Thymus (tissue), 11 donors: Measurements from ENCODE around the gene PYROXD2. TPM values are rescaled to one million over a fixed set of nuclear protein-coding genes. Genes with fewer than 3 reads are reported as not detected.

Source experiments
- DNase-seq, 9 donors: peaks; one replicate each; pipeline ENCODE4 v3.0.0-alpha.2; 2013; ENCODE audit warnings: low spot score in 9 of 9, low read depth in 6 of 9, missing footprints in 1 of 9
- H3K27ac ChIP-seq, 2 donors: one replicate each; pipeline ENCODE4 v1.5.1; 2013; ENCODE audit warnings: control low read depth in 1 of 2, low read depth in 1 of 2, low read length in 1 of 2, mild to moderate bottlenecking in 1 of 2, moderate library complexity in 1 of 2
- H3K27me3 ChIP-seq, 2 donors: one replicate each; pipeline ENCODE4 v1.5.1; 2013; ENCODE audit warnings: low read length in 1 of 2; ENCODE audit not compliant: control insufficient read depth in 2 of 2, insufficient read depth in 1 of 2
- H3K36me3 ChIP-seq, 2 donors: one replicate each; pipeline ENCODE4 v1.5.1; 2013; ENCODE audit warnings: low read length in 1 of 2, mild to moderate bottlenecking in 1 of 2, moderate library complexity in 1 of 2; ENCODE audit not compliant: control insufficient read depth in 2 of 2, insufficient read depth in 2 of 2
- H3K4me1 ChIP-seq, 2 donors: one replicate each; pipeline ENCODE4 v1.5.1; 2013; ENCODE audit warnings: low read length in 2 of 2; ENCODE audit not compliant: control insufficient read depth in 2 of 2, insufficient read depth in 2 of 2
- H3K4me3 ChIP-seq, 2 donors: one replicate each; pipeline ENCODE4 v1.5.1; 2013; ENCODE audit warnings: low read length in 2 of 2, control low read depth in 1 of 2, mild to moderate bottlenecking in 1 of 2
- H3K9me3 ChIP-seq, 2 donors: one replicate each; pipeline ENCODE4 v1.5.1; 2013; ENCODE audit warnings: low read length in 1 of 2, mild to moderate bottlenecking in 1 of 2; ENCODE audit not compliant: control insufficient read depth in 2 of 2, insufficient read depth in 1 of 2
- WGBS: extraction: QIAGEN DNeasy Blood & Tissue Kit; methylation state at CpG from one replicate; pipeline ENCODE4 v1.1.7; 2013; 5-methylcytosine and 5-hydroxymethylcytosine counted together
- polyA plus RNA-seq: library from polyadenylated mRNA; stranded (reverse); fragments of 200-250 nt; gene quantifications from one replicate; pipeline ENCODE4 v1.2.3, GENCODE V29; 2013
- total RNA-seq: library from RNA; stranded (reverse); fragments of 120-200 nt; gene quantifications from one replicate; pipeline ENCODE4 v1.2.4, GENCODE V29; 2013
- donor health status: healthy.

PYROXD2 gene
- total and polyA plus RNA-seq, 2 donors: 2.0 to 17.8 TPM

GRCh38 chr10:98429320-98430072, 14.5 kb upstream of the PYROXD2 start:
- peaks cover 0 to 5% of the 10 kb centered on the region in 2 donors for H3K9me3 ChIP-seq
- peaks cover 69 to 75% of the 10 kb centered on the region in 2 donors for H3K36me3 ChIP-seq
- no peaks in the 10 kb centered on the region for H3K27me3 ChIP-seq
- no peaks in the 10 kb centered on the region for H3K4me1 ChIP-seq
- no peak overlapping the region for H3K27ac ChIP-seq
- 99% methylated on average over 22 of the region's 22 CpGs for WGBS
- no peak overlapping the region for H3K4me3 ChIP-seq
- DNase-seq: no peak

GRCh38 chr10:98427011-98427515, 12.1 kb upstream of the PYROXD2 start:
- Histone ChIP-seq H3K27me3 (no peaks in the 10 kb centered on the region), H3K4me1 (no peaks in the 10 kb centered on the region), H3K27ac (no peak overlapping the region), H3K9me3 (no peaks in the 10 kb centered on the region), H3K4me3 (no peak overlapping the region), H3K36me3 (peaks cover 53 to 70% of the 10 kb centered on the region in 2 donors)
- DNase-seq: no peak
- WGBS: 99% methylated on average over 7 of the region's 7 CpGs

GRCh38 chr10:98425511-98426352, 10.8 kb upstream of the PYROXD2 start:
- H3K27me3 ChIP-seq: no peaks in the 10 kb centered on the region
- WGBS: 97% methylated on average over 21 of the region's 21 CpGs
- H3K4me3 ChIP-seq: no peak overlapping the region
- no peak overlapping the region for H3K27ac ChIP-seq
- no peaks in the 10 kb centered on the region for H3K4me1 ChIP-seq
- peaks cover 44 to 63% of the 10 kb centered on the region in 2 donors for H3K36me3 ChIP-seq
- DNase-seq: peak in 4 of 9 donors; percentile 11 to 39 (median 26)
- no peaks in the 10 kb centered on the region for H3K9me3 ChIP-seq

GRCh38 chr10:98424295-98425254, 9.6 kb upstream of the PYROXD2 start:
- no peaks in the 10 kb centered on the region for H3K4me1 ChIP-seq
- DNase-seq: no peak

GRCh38 chr10:98423691-98424120, 8.7 kb upstream of the PYROXD2 start:
- no peaks in the 10 kb centered on the region for H3K27me3 ChIP-seq
- H3K9me3 ChIP-seq: no peaks in the 10 kb centered on the region
- 93% methylated on average over 9 of the region's 9 CpGs for WGBS
- peaks cover 46 to 64% of the 10 kb centered on the region in 2 donors for H3K36me3 ChIP-seq
- H3K4me1 ChIP-seq: no peaks in the 10 kb centered on the region
- no peak overlapping the region for H3K27ac ChIP-seq
- DNase-seq: peak in 2 of 9 donors; percentile 10 to 17
- H3K4me3 ChIP-seq: no peak overlapping the region

More at GRCh38 chr10:98424295-98425254, 9.6 kb upstream of the PYROXD2 start:
- 98% methylated on average over 23 of the region's 23 CpGs for WGBS
- H3K4me3 ChIP-seq: no peak overlapping the region
- H3K27me3 ChIP-seq: no peaks in the 10 kb centered on the region
- no peak overlapping the region for H3K27ac ChIP-seq
- peaks cover 43 to 60% of the 10 kb centered on the region in 2 donors for H3K36me3 ChIP-seq
- no peaks in the 10 kb centered on the region for H3K9me3 ChIP-seq

- Histone ChIP-seq H3K4me3 (no peak overlapping the region), H3K36me3 (peaks cover 36 to 67% of the 10 kb centered on the region in 2 donors), H3K4me1 (no peaks in the 10 kb centered on the region), H3K27ac (no peak overlapping the region), H3K27me3 (no peaks in the 10 kb centered on the region), H3K9me3 (no peaks in the 10 kb centered on the region)
- WGBS: 96% methylated on average over 10 of the region's 10 CpGs
- no peak for DNase-seq
These were observed 7.2 kb upstream of the PYROXD2 start for GRCh38 chr10:98422182-98422581.

GRCh38 chr10:98420786-98421185, 5.8 kb upstream of the PYROXD2 start:
- no peaks in the 10 kb centered on the region for H3K27me3 ChIP-seq
- 97% methylated on average over 9 of the region's 9 CpGs for WGBS
- H3K27ac ChIP-seq: no peak overlapping the region
- peaks cover 29 to 67% of the 10 kb centered on the region in 2 donors for H3K36me3 ChIP-seq
- H3K4me1 ChIP-seq: no peaks in the 10 kb centered on the region
- no peaks in the 10 kb centered on the region for H3K9me3 ChIP-seq
- H3K4me3 ChIP-seq: no peak overlapping the region
- DNase-seq: no peak

- DNase-seq: no peak
- Histone ChIP-seq H3K9me3 (no peaks in the 10 kb centered on the region), H3K27ac (no peak overlapping the region), H3K4me1 (peaks cover 1 to 2% of the 10 kb centered on the region in 2 donors), H3K4me3 (no peak overlapping the region), H3K27me3 (no peaks in the 10 kb centered on the region), H3K36me3 (peaks cover 28 to 56% of the 10 kb centered on the region in 2 donors)
- WGBS: 97% methylated on average over 17 of the region's 17 CpGs
These were observed 4.7 kb upstream of the PYROXD2 start for GRCh38 chr10:98419469-98420261.
